Measurements from ENCODE around the gene MAGEL2. TPM values are rescaled to one million over a fixed set of nuclear protein-coding genes. Genes with fewer than 3 reads are reported as not detected.

Gene MAGEL2
- total RNA-seq, 2 donors from 2014 or later = 7.2 to 7.6 TPM

DNA sequence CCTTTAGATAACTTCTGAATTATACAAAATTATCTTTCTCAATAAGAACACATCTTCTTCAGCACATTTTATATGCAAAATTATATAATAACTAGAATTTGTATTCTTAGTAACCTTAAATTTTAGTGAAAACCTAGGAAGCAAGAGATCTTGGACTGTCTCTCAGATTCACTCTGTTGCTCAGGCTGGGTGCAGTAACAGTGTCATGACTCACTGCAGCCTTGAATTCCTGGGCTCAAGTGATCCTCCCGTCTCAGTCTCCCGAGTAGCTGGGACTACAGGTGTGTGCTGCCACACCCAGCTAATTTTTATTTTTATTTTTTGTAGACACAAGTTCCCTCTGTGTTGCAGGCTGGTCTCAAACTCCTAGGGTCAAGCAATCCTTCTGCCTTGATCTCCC, 52.3 kb downstream of the MAGEL2 start:
- TF ChIP-seq, protein P1, sequence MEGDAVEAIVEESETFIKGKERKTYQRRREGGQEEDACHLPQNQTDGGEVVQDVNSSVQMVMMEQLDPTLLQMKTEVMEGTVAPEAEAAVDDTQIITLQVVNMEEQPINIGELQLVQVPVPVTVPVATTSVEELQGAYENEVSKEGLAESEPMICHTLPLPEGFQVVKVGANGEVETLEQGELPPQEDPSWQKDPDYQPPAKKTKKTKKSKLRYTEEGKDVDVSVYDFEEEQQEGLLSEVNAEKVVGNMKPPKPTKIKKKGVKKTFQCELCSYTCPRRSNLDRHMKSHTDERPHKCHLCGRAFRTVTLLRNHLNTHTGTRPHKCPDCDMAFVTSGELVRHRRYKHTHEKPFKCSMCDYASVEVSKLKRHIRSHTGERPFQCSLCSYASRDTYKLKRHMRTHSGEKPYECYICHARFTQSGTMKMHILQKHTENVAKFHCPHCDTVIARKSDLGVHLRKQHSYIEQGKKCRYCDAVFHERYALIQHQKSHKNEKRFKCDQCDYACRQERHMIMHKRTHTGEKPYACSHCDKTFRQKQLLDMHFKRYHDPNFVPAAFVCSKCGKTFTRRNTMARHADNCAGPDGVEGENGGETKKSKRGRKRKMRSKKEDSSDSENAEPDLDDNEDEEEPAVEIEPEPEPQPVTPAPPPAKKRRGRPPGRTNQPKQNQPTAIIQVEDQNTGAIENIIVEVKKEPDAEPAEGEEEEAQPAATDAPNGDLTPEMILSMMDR (conservative IDR thresholded peaks at IDR 0.05) = no peak
- Mint-ChIP-seq H3K4me1 (no peaks in the 10 kb centered on the region), H3K4me3 (no peak overlapping the region), H3K27ac (no peak overlapping the region), H3K9me3 (peaks cover 53% of the 10 kb centered on the region), H3K27me3 (ENCODE audit: insufficient read depth) (no peaks in the 10 kb centered on the region), H3K36me3 (ENCODE audit: low read depth) (no peaks in the 10 kb centered on the region)
- no peaks in the 10 kb centered on the region for H3K36me3 ChIP-seq (ENCODE audit: control insufficient read depth, insufficient read depth, low read length)
- no peaks in the 10 kb centered on the region for H3K4me1 ChIP-seq (ENCODE audit: control insufficient read depth, insufficient read depth, low read length)
- peaks cover 9% of the 10 kb centered on the region for H3K9me3 ChIP-seq (ENCODE audit: control insufficient read depth, low read length)
- H3K27me3 ChIP-seq (ENCODE audit: control insufficient read depth, insufficient read depth, low read length, poor library complexity, severe bottlenecking) = no peaks in the 10 kb centered on the region
- DNase-seq = no peak
- no peak overlapping the region for H3K27ac ChIP-seq (ENCODE audit: low read depth, low read length)
- H3K4me3 ChIP-seq (ENCODE audit: low read length) = no peak overlapping the region
- WGBS, 2 experiments (ENCODE audit: insufficient coverage in 1 of 2, insufficient read length in 1 of 2) = 70 to 81% methylated on average over 2 of the region's 2 CpGs
- no peak overlapping the region for H3K9ac ChIP-seq (ENCODE audit: extremely low read depth, low read length, poor library complexity, severe bottlenecking)

DNA sequence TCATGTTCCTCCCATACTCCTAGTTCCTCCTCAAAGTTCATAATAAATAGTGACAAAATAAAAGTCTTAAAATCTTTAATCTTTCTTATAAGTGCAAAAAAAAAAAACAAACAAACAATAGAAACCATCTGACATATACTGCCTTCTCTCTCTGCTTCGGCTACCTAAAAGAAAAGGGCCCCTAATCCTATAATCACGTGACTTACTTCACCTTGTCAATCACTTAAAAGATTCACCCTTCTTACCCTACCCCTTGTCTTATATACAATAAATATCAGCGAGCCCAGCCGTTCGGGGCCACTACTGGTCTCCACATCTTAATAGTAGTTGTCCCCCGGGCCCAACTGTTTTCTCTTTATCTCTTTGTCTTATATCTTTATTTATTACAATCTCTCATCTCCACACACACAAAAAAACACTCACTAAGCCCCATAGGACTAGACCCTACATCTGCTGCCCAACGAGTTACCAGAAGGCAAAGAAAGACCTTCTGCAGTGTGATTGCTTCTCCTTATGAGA, 53.4 kb downstream of the MAGEL2 start:
- no peak overlapping the region for H3K4me3 Mint-ChIP-seq
- Histone ChIP-seq H3K9ac (ENCODE audit: extremely low read depth, low read length, poor library complexity, severe bottlenecking) (no peak overlapping the region), H3K4me1 (ENCODE audit: control insufficient read depth, insufficient read depth, low read length) (no peaks in the 10 kb centered on the region), H3K27me3 (ENCODE audit: control insufficient read depth, insufficient read depth, low read length, poor library complexity, severe bottlenecking) (no peaks in the 10 kb centered on the region), H3K9me3 (ENCODE audit: control insufficient read depth, low read length) (peaks cover 9% of the 10 kb centered on the region), H3K36me3 (ENCODE audit: control insufficient read depth, insufficient read depth, low read length) (no peaks in the 10 kb centered on the region), H3K27ac (ENCODE audit: low read depth, low read length) (no peak overlapping the region), H3K4me3 (ENCODE audit: low read length) (no peak overlapping the region)
- H3K36me3 Mint-ChIP-seq (ENCODE audit: low read depth) = no peaks in the 10 kb centered on the region
- WGBS, 2 experiments (ENCODE audit: insufficient coverage in 1 of 2, insufficient read length in 1 of 2) = 81 to 88% methylated on average over 3 to 7 of the region's 7 CpGs
- H3K9me3 Mint-ChIP-seq = peaks cover 53% of the 10 kb centered on the region
- TF ChIP-seq, protein P1 (conservative IDR thresholded peaks at IDR 0.05) = no peak
- H3K27ac Mint-ChIP-seq = no peak overlapping the region
- no peaks in the 10 kb centered on the region for H3K4me1 Mint-ChIP-seq
- no peak for DNase-seq
- no peaks in the 10 kb centered on the region for H3K27me3 Mint-ChIP-seq (ENCODE audit: insufficient read depth)

Other genes with a start within 250 kb of the MAGEL2 start
- not detected for gene GOLGA6L2, start 200.6 kb downstream of the MAGEL2 start, total RNA-seq
- gene MKRN3, start 82.2 kb downstream of the MAGEL2 start, total RNA-seq = not detected
- 10 to 100 TPM; 40.3 to 41.8 TPM for gene NDN, start 39.4 kb upstream of the MAGEL2 start, total RNA-seq